H9 (cell line): ENCODE data around the gene ADAMTS2. TPM values are rescaled to one million over a fixed set of nuclear protein-coding genes. Genes with fewer than 3 reads are reported as not detected.

ENCODE experiments used
- DNase-seq: peaks from one replicate; pipeline ENCODE4 v3.0.0-alpha.2; 2017
- H2AFZ ChIP-seq: one replicate; pipeline ENCODE4 v1.6.1; 2013; ENCODE audit warnings: mild to moderate bottlenecking, low read length, control low read depth, moderate library complexity
- H2AK5ac ChIP-seq: 2 replicates; pipeline ENCODE4 v1.6.1; 2013; ENCODE audit warnings: low read length, control low read depth, mixed read lengths; ENCODE audit not compliant: insufficient read length
- H2BK120ac ChIP-seq: one replicate; pipeline ENCODE4 v1.6.1; 2013; ENCODE audit warnings: low read depth, mild to moderate bottlenecking, low read length, control low read depth, inconsistent platforms; ENCODE audit not compliant: poor library complexity, severe bottlenecking
- H2BK12ac ChIP-seq: 2 replicates; pipeline ENCODE4 v1.6.1; 2013; ENCODE audit warnings: low read length, control low read depth, mixed read lengths, low read depth; ENCODE audit not compliant: insufficient read length
- H2BK15ac ChIP-seq: 2 replicates; pipeline ENCODE4 v1.6.1; 2013; ENCODE audit warnings: low read depth, low read length, control low read depth
- H2BK20ac ChIP-seq: one replicate; pipeline ENCODE4 v1.6.1; 2013; ENCODE audit warnings: low read depth, mild to moderate bottlenecking, low read length, control low read depth, inconsistent platforms; ENCODE audit not compliant: poor library complexity, severe bottlenecking
- H2BK5ac ChIP-seq: 2 replicates; pipeline ENCODE4 v1.6.1; 2013; ENCODE audit warnings: low read length, control low read depth, mixed read lengths; ENCODE audit not compliant: insufficient read length
- H3K14ac ChIP-seq: 2 replicates; pipeline ENCODE4 v1.6.1; 2013; ENCODE audit warnings: low read length, control low read depth; ENCODE audit not compliant: insufficient read depth
- H3K18ac ChIP-seq: 2 replicates; pipeline ENCODE4 v1.6.1; 2013; ENCODE audit warnings: low read depth, mild to moderate bottlenecking, mixed read lengths, low read length, control low read depth; ENCODE audit not compliant: insufficient read length
- H3K23ac ChIP-seq: 2 replicates; pipeline ENCODE4 v1.6.1; 2013; ENCODE audit warnings: low read length, control low read depth, mixed read lengths, low read depth; ENCODE audit not compliant: insufficient read length
- H3K23me2 ChIP-seq: 2 replicates; pipeline ENCODE4 v1.6.1; 2013; ENCODE audit warnings: low read depth, mild to moderate bottlenecking, mixed read lengths, low read length, control low read depth; ENCODE audit not compliant: insufficient read length, poor library complexity, severe bottlenecking
- H3K27ac ChIP-seq: 2 replicates; pipeline ENCODE4 v1.5.1; 2013; ENCODE audit warnings: low read length, control low read depth, mixed read lengths, low read depth; ENCODE audit not compliant: insufficient read length
- H3K27me3 ChIP-seq: 2 replicates; pipeline ENCODE4 v1.6.1; 2013; ENCODE audit warnings: low read length, control low read depth, inconsistent platforms; ENCODE audit not compliant: insufficient read depth
- H3K4ac ChIP-seq: 2 replicates; pipeline ENCODE4 v1.6.1; 2013; ENCODE audit warnings: low read depth, mild to moderate bottlenecking, control low read depth, inconsistent platforms, low read length, moderate library complexity
- H3K4me1 ChIP-seq: 2 replicates; pipeline ENCODE4 v1.6.1; 2013; ENCODE audit warnings: low read length, control low read depth, inconsistent platforms; ENCODE audit not compliant: insufficient read depth
- H3K4me2 ChIP-seq: 2 replicates; pipeline ENCODE4 v1.6.1; 2013; ENCODE audit warnings: low read length, control low read depth, mixed read lengths; ENCODE audit not compliant: insufficient read length, insufficient read depth
- H3K56ac ChIP-seq: 2 replicates; pipeline ENCODE4 v1.6.1; 2013; ENCODE audit warnings: low read depth, mild to moderate bottlenecking, mixed read lengths, low read length, control low read depth; ENCODE audit not compliant: insufficient read length
- H3K79me1 ChIP-seq: 2 replicates; pipeline ENCODE4 v1.6.1; 2013; ENCODE audit warnings: low read depth, mild to moderate bottlenecking, moderate library complexity, low read length, control low read depth, inconsistent platforms; ENCODE audit not compliant: insufficient read depth, poor library complexity, severe bottlenecking
- H3K79me2 ChIP-seq: 2 replicates; pipeline ENCODE4 v1.6.1; 2013; ENCODE audit warnings: low read length, control low read depth, inconsistent platforms; ENCODE audit not compliant: insufficient read depth
- H3K9ac ChIP-seq: 2 replicates; pipeline ENCODE4 v1.6.1; 2013; ENCODE audit warnings: low read length, control low read depth, mixed read lengths; ENCODE audit not compliant: insufficient read length; ENCODE audit errors: extremely low read depth
- H3K9me3 ChIP-seq: one replicate; pipeline ENCODE4 v1.6.1; 2013; ENCODE audit warnings: low read depth, low read length, inconsistent platforms; ENCODE audit not compliant: control insufficient read depth
- H3T11ph ChIP-seq: one replicate; pipeline ENCODE4 v1.6.1; 2013; ENCODE audit warnings: mild to moderate bottlenecking, low read length, control low read depth, inconsistent platforms
- H4K20me1 ChIP-seq: one replicate; pipeline ENCODE4 v1.6.1; 2013; ENCODE audit not compliant: control insufficient read depth, insufficient read length, insufficient read depth
- H4K5ac ChIP-seq: 2 replicates; pipeline ENCODE4 v1.6.1; 2013; ENCODE audit warnings: low read depth, mild to moderate bottlenecking, mixed read lengths, low read length, control low read depth; ENCODE audit not compliant: insufficient read length
- H4K8ac ChIP-seq: replicated peaks from 2 replicates; pipeline ENCODE4 v1.6.1; 2013; ENCODE audit warnings: low read length, control low read depth, mixed read lengths, low read depth; ENCODE audit not compliant: insufficient read length
- H4K91ac ChIP-seq: 2 replicates; pipeline ENCODE4 v1.6.1; 2013; ENCODE audit warnings: low read depth, mild to moderate bottlenecking, moderate library complexity, mixed read lengths, low read length, control low read depth; ENCODE audit not compliant: insufficient read length
- H3K27ac Mint-ChIP-seq, 3 experiments: 2 replicates in 2 of 3; 3 replicates in 1 of 3; pipeline ENCODE4 v1.8.0; 2020 to 2021; ENCODE audit warnings: mixed read lengths in 3 of 3, mild to moderate bottlenecking in 1 of 3, moderate library complexity in 1 of 3
- H3K27me3 Mint-ChIP-seq: 2 replicates; pipeline ENCODE4 v1.8.0; 2021; ENCODE audit warnings: low read depth, mild to moderate bottlenecking, moderate library complexity, mixed read lengths
- H3K36me3 Mint-ChIP-seq, 3 experiments: 2 replicates in 2 of 3; 3 replicates in 1 of 3; pipeline ENCODE4 v1.8.0; 2020 to 2021; ENCODE audit warnings: low read depth in 3 of 3, mixed read lengths in 3 of 3; ENCODE audit not compliant: insufficient read depth in 1 of 3
- H3K4me1 Mint-ChIP-seq, 2 experiments: 2 replicates each; pipeline ENCODE4 v1.8.0; 2020; ENCODE audit warnings: mixed read lengths in 2 of 2
- H3K4me3 Mint-ChIP-seq, 2 experiments: 2 replicates in 1 of 2; 3 replicates in 1 of 2; pipeline ENCODE4 v1.8.0; 2020 to 2021; ENCODE audit warnings: mild to moderate bottlenecking in 2 of 2, mixed read lengths in 2 of 2, moderate library complexity in 1 of 2
- H3K9me3 Mint-ChIP-seq, 2 experiments: 2 replicates in 1 of 2; 3 replicates in 1 of 2; pipeline ENCODE4 v1.8.0; 2020; ENCODE audit warnings: mild to moderate bottlenecking in 2 of 2, mixed read lengths in 2 of 2, moderate library complexity in 1 of 2
- WGBS: extraction: QIAGEN DNeasy Blood & Tissue Kit; methylation state at CpG from one replicate; pipeline ENCODE4 v1.1.7; 2013; ENCODE audit warnings: missing lambda C conversion rate, low lambda C conversion rate, mixed read lengths; ENCODE audit not compliant: insufficient read length; ENCODE audit errors: extremely low coverage; 5-methylcytosine and 5-hydroxymethylcytosine counted together
- total RNA-seq: library from RNA; stranded (reverse); gene quantifications from 2 replicates; pipeline ENCODE4 v1.2.1, GENCODE V29; 2021
- TF ChIP-seq, protein P1 (sequence below): fragments of 200-600 bp; sonication (generic); conservative IDR thresholded peaks from 3 replicates; pipeline ENCODE4 v1.8.0; 2021; ENCODE audit warnings: antibody characterized with exemption, mild to moderate bottlenecking

Gene ADAMTS2
- total RNA-seq, 1 experiment from 2014 or later: 5.4 TPM

DNA sequence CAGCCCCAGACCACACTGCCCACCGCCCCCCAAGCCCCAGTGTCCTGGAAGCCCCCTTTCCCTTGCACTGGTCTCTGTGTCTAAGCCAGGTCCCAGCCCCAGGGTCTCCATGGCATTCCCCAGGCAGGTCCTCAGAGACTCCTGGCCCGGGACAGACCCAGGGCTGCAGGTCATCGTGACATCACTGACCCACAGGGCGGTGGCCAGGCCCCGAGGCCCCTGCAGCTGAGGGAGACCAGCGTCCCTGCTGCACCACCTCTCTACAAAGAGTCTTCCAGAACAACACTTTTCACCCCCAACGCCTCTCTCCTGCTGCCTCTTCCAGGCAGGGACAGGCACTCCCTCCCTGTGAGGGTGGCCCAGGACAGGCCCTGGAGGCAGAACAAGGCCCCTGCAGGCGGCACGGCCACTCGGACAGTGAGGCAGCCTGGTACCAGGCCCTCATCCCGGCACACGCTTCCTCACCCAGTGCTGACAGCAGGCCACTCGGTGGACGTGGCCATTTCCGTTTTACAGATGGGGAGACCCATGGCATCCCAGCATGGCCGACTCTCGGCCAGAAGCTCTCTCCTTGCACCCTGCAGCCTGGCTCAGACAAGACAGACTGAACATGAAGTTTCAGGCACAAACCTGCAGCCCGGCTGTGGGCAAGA lies 136.4 kb downstream of the ADAMTS2 start:
- no peak for DNase-seq
- Histone ChIP-seq H3K23ac (no peak overlapping the region), H2BK120ac (no peak overlapping the region), H4K5ac (no peak overlapping the region), H3K79me2 (no peaks in the 10 kb centered on the region), H3K27me3 (no peaks in the 10 kb centered on the region), H4K91ac (no peak overlapping the region), H2AK5ac (no peak overlapping the region), H3K56ac (no peak overlapping the region), H2AFZ (no peak overlapping the region), H3K4me2 (no peak overlapping the region), H4K8ac (no peak overlapping the region), H3K4ac (no peak overlapping the region), H2BK5ac (no peak overlapping the region), H3K23me2 (no peaks in the 10 kb centered on the region), H2BK20ac (no peak overlapping the region), H3K4me1 (no peaks in the 10 kb centered on the region), H3K9me3 (no peaks in the 10 kb centered on the region), H3K14ac (no peak overlapping the region; the same call in 1 of the 2 replicates), H2BK15ac (no peak overlapping the region), H3K27ac (no peak overlapping the region), H3K18ac (no peak overlapping the region), H3K9ac (no peak overlapping the region), H3K79me1 (no peaks in the 10 kb centered on the region), H3T11ph (no peak overlapping the region), H4K20me1 (no peaks in the 10 kb centered on the region), H2BK12ac (no peak overlapping the region)
- Mint-ChIP-seq H3K9me3 (no peaks in the 10 kb centered on the region), H3K4me1 (peaks cover 4 to 7% of the 10 kb centered on the region in 2 experiments; a peak in 2 of 4 replicates), H3K36me3 (no peaks in the 10 kb centered on the region), H3K27ac (0 out of 7 replicates have a peak overlapping the region, but pooled peaks of 1 of the 3 experiments have one; percentile 59), H3K27me3 (no peaks in the 10 kb centered on the region), H3K4me3 (no peak overlapping the region)
- TF ChIP-seq, protein P1, sequence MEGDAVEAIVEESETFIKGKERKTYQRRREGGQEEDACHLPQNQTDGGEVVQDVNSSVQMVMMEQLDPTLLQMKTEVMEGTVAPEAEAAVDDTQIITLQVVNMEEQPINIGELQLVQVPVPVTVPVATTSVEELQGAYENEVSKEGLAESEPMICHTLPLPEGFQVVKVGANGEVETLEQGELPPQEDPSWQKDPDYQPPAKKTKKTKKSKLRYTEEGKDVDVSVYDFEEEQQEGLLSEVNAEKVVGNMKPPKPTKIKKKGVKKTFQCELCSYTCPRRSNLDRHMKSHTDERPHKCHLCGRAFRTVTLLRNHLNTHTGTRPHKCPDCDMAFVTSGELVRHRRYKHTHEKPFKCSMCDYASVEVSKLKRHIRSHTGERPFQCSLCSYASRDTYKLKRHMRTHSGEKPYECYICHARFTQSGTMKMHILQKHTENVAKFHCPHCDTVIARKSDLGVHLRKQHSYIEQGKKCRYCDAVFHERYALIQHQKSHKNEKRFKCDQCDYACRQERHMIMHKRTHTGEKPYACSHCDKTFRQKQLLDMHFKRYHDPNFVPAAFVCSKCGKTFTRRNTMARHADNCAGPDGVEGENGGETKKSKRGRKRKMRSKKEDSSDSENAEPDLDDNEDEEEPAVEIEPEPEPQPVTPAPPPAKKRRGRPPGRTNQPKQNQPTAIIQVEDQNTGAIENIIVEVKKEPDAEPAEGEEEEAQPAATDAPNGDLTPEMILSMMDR: no peak
- WGBS: no CpG with 5 or more reads among the region's 18 CpGs
